Liver (tissue), 9 donors: ENCODE results near the gene SKIC8. TPM values are rescaled to one million over a fixed set of nuclear protein-coding genes. Genes with fewer than 3 reads are reported as not detected.

ENCODE experiments used
- DNase-seq: peaks from one replicate; pipeline ENCODE4 v3.0.0-alpha.2; 2017; ENCODE audit warnings: low spot score
- H3K27ac ChIP-seq, 2 donors: one replicate each; pipeline ENCODE4 v1.7.0; 2013; ENCODE audit warnings: inconsistent platforms in 2 of 2, low read length in 2 of 2, control low read depth in 1 of 2, low read depth in 1 of 2, mild to moderate bottlenecking in 1 of 2
- H3K27me3 ChIP-seq, 4 donors: one replicate each; pipeline versions ENCODE4 v1.6.1 to v1.7.0; 2013; ENCODE audit warnings: low read length in 3 of 4, inconsistent platforms in 1 of 4, mild to moderate bottlenecking in 1 of 4, moderate library complexity in 1 of 4; ENCODE audit not compliant: control insufficient read depth in 4 of 4, insufficient read depth in 4 of 4
- H3K36me3 ChIP-seq, 4 donors: one replicate each; pipeline versions ENCODE4 v1.6.1 to v1.7.0; 2013; ENCODE audit warnings: low read length in 3 of 4, mild to moderate bottlenecking in 3 of 4, low read depth in 1 of 4, moderate library complexity in 1 of 4; ENCODE audit not compliant: control insufficient read depth in 4 of 4, insufficient read depth in 3 of 4
- H3K4me1 ChIP-seq, 4 donors: one replicate each; pipeline versions ENCODE4 v1.6.1 to v1.7.0; 2013; ENCODE audit warnings: low read length in 3 of 4, mild to moderate bottlenecking in 3 of 4, moderate library complexity in 1 of 4; ENCODE audit not compliant: control insufficient read depth in 4 of 4, insufficient read depth in 4 of 4
- H3K4me3 ChIP-seq, 3 donors: one replicate each; pipeline versions ENCODE4 v1.6.1 to v1.7.0; 2013; ENCODE audit warnings: low read length in 3 of 3, control low read depth in 1 of 3, low read depth in 1 of 3, mild to moderate bottlenecking in 1 of 3
- H3K9ac ChIP-seq, 2 donors: one replicate each; pipeline ENCODE4 v1.7.0; 2013; ENCODE audit warnings: low read length in 2 of 2, mild to moderate bottlenecking in 2 of 2, moderate library complexity in 2 of 2, control low read depth in 1 of 2, low read depth in 1 of 2
- H3K9me3 ChIP-seq, 4 donors: one replicate each; pipeline versions ENCODE4 v1.6.1 to v1.7.0; 2013; ENCODE audit warnings: low read length in 3 of 4; ENCODE audit not compliant: control insufficient read depth in 4 of 4
- FOXA1 ChIP-seq: IDR thresholded peaks from 2 replicates; pipeline ENCODE4 v1.6.1; 2016; ENCODE audit warnings: antibody characterized with exemption
- FOXA2 ChIP-seq: IDR thresholded peaks from 2 replicates; pipeline ENCODE4 v1.6.1; 2016; ENCODE audit warnings: antibody characterized with exemption
- GABPA ChIP-seq, 2 donors: IDR thresholded peaks in 1 of 2; conservative IDR thresholded peaks in 1 of 2; 2 replicates each; pipeline ENCODE4 v1.6.1; 2016; ENCODE audit warnings: antibody characterized with exemption in 2 of 2, mild to moderate bottlenecking in 1 of 2, moderate library complexity in 1 of 2
- HNF4A ChIP-seq, 2 donors: conservative IDR thresholded peaks; 2 replicates each; pipeline ENCODE4 v1.6.1; 2016; ENCODE audit warnings: antibody characterized with exemption in 2 of 2, mild to moderate bottlenecking in 2 of 2
- HNF4G ChIP-seq: IDR thresholded peaks from 2 replicates; pipeline ENCODE4 v1.6.1; 2016; ENCODE audit warnings: antibody characterized with exemption
- JUND ChIP-seq, 2 donors: IDR thresholded peaks; 2 replicates each; pipeline ENCODE4 v1.6.1; 2016; ENCODE audit warnings: antibody characterized with exemption in 2 of 2
- NR2F2 ChIP-seq: IDR thresholded peaks from 2 replicates; pipeline ENCODE4 v1.6.1; 2016; ENCODE audit warnings: antibody characterized with exemption
- RAD21 ChIP-seq, 2 donors: IDR thresholded peaks; 2 replicates each; pipeline ENCODE4 v1.6.1; 2016; ENCODE audit warnings: antibody characterized with exemption in 2 of 2, mild to moderate bottlenecking in 2 of 2
- SP1 ChIP-seq: IDR thresholded peaks from 2 replicates; pipeline ENCODE4 v1.6.1; 2018; ENCODE audit warnings: antibody characterized with exemption, mild to moderate bottlenecking
- TAF1 ChIP-seq: conservative IDR thresholded peaks from 2 replicates; pipeline ENCODE4 v1.6.1; 2016; ENCODE audit warnings: antibody characterized with exemption, mild to moderate bottlenecking
- YY1 ChIP-seq: IDR thresholded peaks from 2 replicates; pipeline ENCODE4 v1.6.1; 2016; ENCODE audit warnings: antibody characterized with exemption, mild to moderate bottlenecking
- ZBTB33 ChIP-seq: IDR thresholded peaks from 2 replicates; pipeline ENCODE4 v1.6.1; 2016; ENCODE audit warnings: antibody characterized with exemption
- WGBS: extraction: QIAGEN DNeasy Blood & Tissue Kit; methylation state at CpG from one replicate; pipeline ENCODE4 v1.1.7; 2013; 5-methylcytosine and 5-hydroxymethylcytosine counted together
- polyA plus RNA-seq, 2 donors: library from polyadenylated mRNA; stranded (reverse) in 1 of 2; unstranded in 1 of 2; fragments of 200-250 nt in 1 of 2; fragments of >200 nt in 1 of 2; fragmentation: Nextera tagmentation in 1 of 2; extraction: Ambion mirVana in 1 of 2; gene quantifications; one replicate each; pipeline versions ENCODE4 v1.2.1 to v1.2.3, GENCODE V29; 2013 to 2015
- total RNA-seq, 2 donors: library from RNA; depleted of rRNA; stranded (reverse); fragments of >200 nt; gene quantifications; one replicate each; pipeline ENCODE4 v1.2.3, GENCODE V29; 2014
- TF ChIP-seq, protein P1 (sequence below): fragments of 150-350 bp; IDR thresholded peaks from 2 replicates; pipeline ENCODE4 v1.5.1; 2017; ENCODE audit warnings: improper control_type of control experiment, low read depth, low read length; ENCODE audit not compliant: missing input control
- TF ChIP-seq, protein P2 (sequence below): IDR thresholded peaks from 2 replicates; pipeline ENCODE4 v1.6.1; 2016; ENCODE audit warnings: antibody characterized with exemption
- donor health status: healthy.
- donor health status: healthy.
- donor health status: healthy.
- donor health status: healthy.
- donor health status: healthy.

SKIC8 gene
- total and polyA plus RNA-seq, 4 donors, result 33.4 to 48.7 (median 40.2) TPM

- H3K9ac ChIP-seq, result no peak overlapping the region
- TF ChIP-seq HNF4G, result no peak
- TF ChIP-seq, protein P1, sequence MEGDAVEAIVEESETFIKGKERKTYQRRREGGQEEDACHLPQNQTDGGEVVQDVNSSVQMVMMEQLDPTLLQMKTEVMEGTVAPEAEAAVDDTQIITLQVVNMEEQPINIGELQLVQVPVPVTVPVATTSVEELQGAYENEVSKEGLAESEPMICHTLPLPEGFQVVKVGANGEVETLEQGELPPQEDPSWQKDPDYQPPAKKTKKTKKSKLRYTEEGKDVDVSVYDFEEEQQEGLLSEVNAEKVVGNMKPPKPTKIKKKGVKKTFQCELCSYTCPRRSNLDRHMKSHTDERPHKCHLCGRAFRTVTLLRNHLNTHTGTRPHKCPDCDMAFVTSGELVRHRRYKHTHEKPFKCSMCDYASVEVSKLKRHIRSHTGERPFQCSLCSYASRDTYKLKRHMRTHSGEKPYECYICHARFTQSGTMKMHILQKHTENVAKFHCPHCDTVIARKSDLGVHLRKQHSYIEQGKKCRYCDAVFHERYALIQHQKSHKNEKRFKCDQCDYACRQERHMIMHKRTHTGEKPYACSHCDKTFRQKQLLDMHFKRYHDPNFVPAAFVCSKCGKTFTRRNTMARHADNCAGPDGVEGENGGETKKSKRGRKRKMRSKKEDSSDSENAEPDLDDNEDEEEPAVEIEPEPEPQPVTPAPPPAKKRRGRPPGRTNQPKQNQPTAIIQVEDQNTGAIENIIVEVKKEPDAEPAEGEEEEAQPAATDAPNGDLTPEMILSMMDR, result no peak
- no peak for TF ChIP-seq RAD21 (IDR thresholded peaks at IDR 0.05)
- no peak for TF ChIP-seq NR2F2
- TF ChIP-seq YY1, result no peak
- TF ChIP-seq SP1, result no peak
- no peak for TF ChIP-seq FOXA2
- TF ChIP-seq ZBTB33, result no peak
- H3K4me1 ChIP-seq, result no peaks in the 10 kb centered on the region
- WGBS, result 88% methylated on average over 19 of the region's 19 CpGs
- no peaks in the 10 kb centered on the region for H3K36me3 ChIP-seq
- DNase-seq, result no peak
- H3K27me3 ChIP-seq, result no peaks in the 10 kb centered on the region
- H3K9me3 ChIP-seq, result no peaks in the 10 kb centered on the region
- no peak overlapping the region for H3K27ac ChIP-seq
- no peak overlapping the region for H3K4me3 ChIP-seq
These were observed 23.5 kb upstream of the SKIC8 start for GRCh38 chr15:78322724-78323521.

- no peak overlapping the region for H3K27ac ChIP-seq
- no peak for DNase-seq
- TF ChIP-seq, protein P1, result no peak
- TF ChIP-seq JUND (IDR thresholded peaks at IDR 0.05) (no peak), HNF4A (conservative IDR thresholded peaks at IDR 0.05) (no peak), HNF4G (no peak), SP1 (no peak), GABPA (IDR thresholded peaks at IDR 0.05 in 1 of 2, conservative IDR thresholded peaks at IDR 0.05 in 1 of 2) (no peak), FOXA1 (no peak), TAF1 (no peak)
- TF ChIP-seq, protein P2, sequence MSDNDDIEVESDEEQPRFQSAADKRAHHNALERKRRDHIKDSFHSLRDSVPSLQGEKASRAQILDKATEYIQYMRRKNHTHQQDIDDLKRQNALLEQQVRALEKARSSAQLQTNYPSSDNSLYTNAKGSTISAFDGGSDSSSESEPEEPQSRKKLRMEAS, result no peak
- no peak overlapping the region for H3K9ac ChIP-seq
- no peak overlapping the region for H3K4me3 ChIP-seq
- WGBS, result 77% methylated on average over 15 of the region's 15 CpGs
- no peaks in the 10 kb centered on the region for H3K27me3 ChIP-seq
- no peaks in the 10 kb centered on the region for H3K36me3 ChIP-seq
- H3K9me3 ChIP-seq, result no peaks in the 10 kb centered on the region
- no peaks in the 10 kb centered on the region for H3K4me1 ChIP-seq
These were observed 22.8 kb upstream of the SKIC8 start for GRCh38 chr15:78322243-78322642.
